Amniotic stem cell (primary cell): ENCODE data around the gene OVAAL.

ENCODE experiments used
- DNase-seq: peaks from one replicate; lab custom pipeline; 2025; lab: John Stamatoyannopoulos, UW

OVAAL gene

GRCh38 chr1:180558664-180559063 lies at the start of gene OVAAL:
Gene OVAAL, plus strand, starts transcription at chr1:180558964.
- DNase-seq: no peak

DNA sequence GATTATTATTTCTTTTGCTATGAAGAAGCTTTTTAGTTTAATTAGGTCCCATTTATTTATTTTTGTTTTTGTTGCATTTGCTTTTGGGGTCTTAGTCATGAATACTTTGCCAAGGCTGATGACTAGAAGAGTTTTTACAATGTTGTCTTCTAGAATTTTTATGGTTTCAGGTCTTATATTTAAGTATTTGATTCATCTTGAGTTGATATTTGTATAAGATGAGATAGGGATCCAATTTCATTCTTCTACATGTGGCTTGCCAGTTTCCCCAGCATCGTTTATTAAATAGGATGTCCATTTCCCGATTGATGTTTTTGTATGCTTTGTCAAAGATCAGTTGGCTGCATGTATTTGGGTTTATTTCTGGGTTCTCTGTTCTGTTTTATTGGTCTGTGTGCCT lies 47.9 kb upstream of the OVAAL start:
- no peak for DNase-seq

- DNase-seq: no peak
Observed at GRCh38 chr1:180513531-180513930, 45.2 kb upstream of the OVAAL start.

DNA sequence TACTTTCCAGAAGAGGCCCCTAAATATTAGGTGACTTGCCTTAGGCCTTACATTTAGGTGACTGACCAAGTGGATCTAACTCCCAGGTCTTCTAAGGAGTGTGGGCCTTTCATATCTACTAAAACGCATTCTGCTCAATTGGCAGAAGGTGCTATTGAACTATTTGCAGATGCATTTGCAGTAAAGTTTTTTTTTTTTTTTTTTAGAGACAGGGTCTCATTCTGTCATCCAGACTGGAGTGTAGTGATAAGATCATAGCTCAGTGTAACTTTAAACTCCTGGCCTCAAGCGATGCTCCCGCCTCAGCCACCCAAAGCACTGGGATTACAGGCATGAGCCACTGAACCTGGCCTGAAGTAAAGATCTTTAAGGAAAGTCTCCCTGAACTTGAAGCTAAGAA lies 43.4 kb upstream of the OVAAL start:
- no peak for DNase-seq

- DNase-seq: peak; percentile 46
Observed at GRCh38 chr1:180515857-180516388, 42.8 kb upstream of the OVAAL start.

DNA sequence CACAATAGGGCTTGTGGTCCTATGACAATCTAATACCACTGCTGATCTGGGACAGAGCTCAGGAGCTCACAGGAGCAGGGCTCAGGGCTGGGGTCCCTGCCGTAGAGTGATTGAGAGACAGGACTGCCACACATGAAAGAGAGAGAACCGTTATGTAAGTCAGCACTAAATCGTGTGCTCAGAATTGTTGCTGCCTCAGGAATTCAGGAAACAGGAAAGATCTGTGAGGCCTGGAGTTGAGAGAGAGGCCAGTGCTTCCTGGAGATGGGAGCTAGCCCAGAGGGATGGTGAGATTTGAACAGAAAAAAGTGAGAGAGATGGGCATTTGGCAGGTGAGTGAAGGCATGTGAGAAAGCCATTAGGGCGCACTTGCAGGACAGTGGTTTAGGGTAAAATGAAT lies 38.9 kb upstream of the OVAAL start:
- DNase-seq: no peak

GRCh38 chr1:180521474-180522212 lies 37.1 kb upstream of the OVAAL start:
- no peak for DNase-seq

DNA sequence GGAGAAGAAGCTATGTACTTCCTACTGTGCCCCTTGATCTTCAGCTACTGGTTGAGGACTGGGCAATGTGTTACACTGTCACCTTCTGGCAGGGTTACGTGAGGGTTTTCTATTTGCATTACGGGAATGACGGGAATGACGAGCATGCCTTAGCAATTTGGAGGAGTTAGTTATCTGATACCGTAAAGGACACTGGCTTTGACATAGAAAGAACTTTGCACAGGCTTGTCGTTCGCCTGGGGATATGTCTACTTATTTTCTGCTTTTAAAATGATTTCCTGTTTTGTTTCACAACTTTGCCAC lies 36.6 kb upstream of the OVAAL start:
- DNase-seq: no peak

- DNase-seq: no peak
Observed at GRCh38 chr1:180524160-180524914, 34.4 kb upstream of the OVAAL start.

GRCh38 chr1:180524915-180525714 lies 33.6 kb upstream of the OVAAL start:
- DNase-seq: no peak

DNA sequence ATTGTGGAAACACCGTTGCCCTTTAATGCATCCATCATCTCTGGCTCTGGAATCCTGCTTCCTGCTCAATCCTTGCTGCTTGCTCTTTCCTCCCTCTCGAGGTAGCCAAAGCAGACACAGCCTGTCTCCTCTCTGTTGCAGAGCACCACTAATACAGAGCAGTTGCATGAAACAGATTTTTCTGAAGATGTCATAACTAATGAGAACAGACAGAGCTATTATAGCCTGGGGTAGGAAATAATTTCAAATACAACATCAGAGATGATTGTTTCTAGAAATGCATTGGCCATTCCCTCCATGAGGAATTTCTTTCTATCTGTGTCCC lies 33.1 kb upstream of the OVAAL start:
- DNase-seq: no peak

- DNase-seq: no peak
Observed at GRCh38 chr1:180527101-180527669, 31.6 kb upstream of the OVAAL start.

- DNase-seq: no peak
Observed at GRCh38 chr1:180528868-180529470, 29.8 kb upstream of the OVAAL start.

DNA sequence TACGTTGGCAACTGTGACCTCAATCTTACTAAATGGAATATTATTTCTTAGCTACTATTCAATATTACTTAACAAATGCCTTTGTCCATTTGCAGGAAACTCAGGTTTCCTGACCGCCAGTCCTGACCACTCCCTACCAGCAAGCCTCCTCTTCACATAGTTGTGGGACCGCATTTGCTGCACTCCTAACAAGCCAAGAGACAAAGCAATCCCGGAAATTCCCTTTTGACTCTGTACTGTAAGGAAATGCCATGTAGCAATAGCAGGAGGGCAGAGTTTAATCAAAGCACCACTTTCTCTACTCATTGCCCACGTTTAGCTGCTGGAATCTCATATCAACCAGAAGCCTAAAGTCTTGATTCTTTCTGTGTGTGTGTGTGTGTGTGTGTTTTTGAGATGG lies 28.3 kb upstream of the OVAAL start:
- no peak for DNase-seq

GRCh38 chr1:180532854-180533253 lies 25.9 kb upstream of the OVAAL start:
- no peak for DNase-seq

DNA sequence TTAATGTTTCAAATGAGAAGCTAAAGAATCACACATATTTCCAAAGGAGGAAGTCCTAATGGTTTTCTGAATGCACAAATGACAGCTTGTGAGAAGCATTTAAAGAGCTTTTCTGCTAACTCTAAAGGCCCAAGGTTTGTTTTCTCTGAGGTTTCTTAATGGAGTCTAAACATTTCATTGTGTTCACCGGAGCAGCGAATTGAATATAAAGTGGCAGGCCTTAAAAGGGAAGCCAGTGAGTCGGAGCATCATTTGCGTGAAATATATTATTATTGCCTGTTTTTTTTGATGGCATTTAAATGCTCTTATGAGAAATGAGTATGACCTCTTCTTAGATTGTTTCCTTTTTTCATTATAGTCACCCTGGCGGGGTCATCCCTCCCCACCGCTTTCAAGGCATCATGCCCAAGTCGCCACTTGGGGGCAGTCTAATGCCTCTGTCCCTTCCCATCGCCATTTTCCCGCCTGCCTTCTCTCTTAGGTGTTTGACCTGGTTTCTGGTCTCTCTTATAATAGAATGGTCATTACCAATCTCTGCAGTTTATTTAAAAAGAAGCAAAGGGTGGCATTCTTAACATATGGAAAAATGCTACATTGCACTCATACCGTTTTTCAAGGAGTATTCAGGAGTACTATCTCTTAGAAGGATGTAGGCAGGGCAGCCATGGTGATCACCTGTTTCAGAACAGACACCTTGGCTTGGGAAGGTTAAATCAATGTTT lies 25.3 kb upstream of the OVAAL start:
- peak; percentile 35 for DNase-seq

- no peak for DNase-seq
Observed at GRCh38 chr1:180534214-180534613, 24.6 kb upstream of the OVAAL start.

- DNase-seq: no peak
Observed at GRCh38 chr1:180535418-180535999, 23.3 kb upstream of the OVAAL start.

DNA sequence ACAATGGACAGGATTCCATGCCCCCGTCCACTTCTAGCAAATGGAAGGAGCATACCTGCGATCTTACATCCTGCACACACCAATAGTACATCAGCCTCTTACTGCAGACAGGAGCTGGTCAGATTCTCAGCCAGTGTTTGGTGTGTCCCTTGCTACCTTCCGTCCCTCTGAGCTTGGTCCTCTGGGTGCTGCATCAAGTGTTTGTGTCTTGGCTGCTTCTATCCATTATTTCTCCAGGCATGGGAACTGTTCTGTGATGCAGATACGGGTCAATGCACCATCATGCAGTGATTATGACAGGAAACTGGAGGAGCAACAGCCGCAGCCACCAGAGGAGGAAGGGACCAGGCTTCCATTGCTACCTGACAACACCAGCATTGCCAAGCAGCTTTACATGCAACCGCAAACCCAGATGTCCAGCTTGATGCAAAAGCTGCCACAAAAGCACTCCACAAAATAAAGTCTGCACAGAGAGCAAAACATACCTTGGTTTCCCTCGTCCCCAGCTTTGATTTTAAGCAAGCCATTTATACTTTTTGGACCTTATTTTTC lies 21.9 kb upstream of the OVAAL start:
- DNase-seq: no peak

DNA sequence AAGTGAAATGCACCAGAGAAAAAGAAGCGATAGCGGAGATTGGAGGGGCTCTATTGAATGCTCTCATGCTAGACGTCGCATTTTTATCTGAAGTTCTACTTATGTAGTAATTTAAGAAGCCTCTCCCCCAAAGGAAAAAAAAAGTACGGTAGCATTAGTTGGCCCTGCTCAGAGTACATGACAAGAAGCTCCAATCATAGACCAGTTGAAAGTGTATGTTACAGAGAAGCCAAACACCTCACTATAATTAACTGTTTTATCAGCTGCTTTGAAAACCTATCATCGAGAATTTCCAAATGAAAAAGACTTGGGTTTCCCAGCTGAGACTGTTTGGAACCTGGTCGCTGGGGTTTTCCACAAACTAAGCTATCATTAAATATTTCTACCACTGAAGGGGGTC lies 19.6 kb upstream of the OVAAL start:
- DNase-seq: no peak
